ENCODE results near the gene ARHGEF9. TPM values are rescaled to one million over a fixed set of nuclear protein-coding genes. Genes with fewer than 3 reads are reported as not detected.

The ARHGEF9 gene
- polyA plus RNA-seq, 2 of the 4 experiments (the other 2 are of a cell fraction) = 6.8 to 15.4 TPM

GRCh38 chrX:63751481-63751880 lies 33.5 kb downstream of the ARHGEF9 start:
- TF ChIP-seq CEBPB (IDR thresholded peaks at IDR 0.05) (no peak), HDAC2 (IDR thresholded peaks at IDR 0.05) (no peak), EHMT2 (IDR thresholded peaks at IDR 0.05; ENCODE audit: low read depth) (no peak), PHF8 (IDR thresholded peaks at IDR 0.05; ENCODE audit: borderline replicate concordance, low read depth) (no peak), SMC3 (IDR thresholded peaks at IDR 0.05) (no peak), GATA3 (IDR thresholded peaks at IDR 0.05; ENCODE audit: borderline replicate concordance) (no peak), MYC (IDR thresholded peaks at IDR 0.05; ENCODE audit: borderline replicate concordance, low read length) (no peak), HES2 (IDR thresholded peaks at IDR 0.05) (no peak), RARB (CRISPR knock-in tag; IDR thresholded peaks at IDR 0.05) (no peak), E2F6 (IDR thresholded peaks at IDR 0.05; ENCODE audit: borderline replicate concordance, low read depth) (no peak), BCL3 (IDR thresholded peaks at IDR 0.05) (no peak), ZC3H11A (IDR thresholded peaks at IDR 0.05) (no peak), BHLHE40 (IDR thresholded peaks at IDR 0.05; ENCODE audit: low read depth, low read length) (no peak), HOXB13 (CRISPR knock-in tag; IDR thresholded peaks at IDR 0.05; ENCODE audit: low read depth) (no peak)
- TF ChIP-seq, protein P1, sequence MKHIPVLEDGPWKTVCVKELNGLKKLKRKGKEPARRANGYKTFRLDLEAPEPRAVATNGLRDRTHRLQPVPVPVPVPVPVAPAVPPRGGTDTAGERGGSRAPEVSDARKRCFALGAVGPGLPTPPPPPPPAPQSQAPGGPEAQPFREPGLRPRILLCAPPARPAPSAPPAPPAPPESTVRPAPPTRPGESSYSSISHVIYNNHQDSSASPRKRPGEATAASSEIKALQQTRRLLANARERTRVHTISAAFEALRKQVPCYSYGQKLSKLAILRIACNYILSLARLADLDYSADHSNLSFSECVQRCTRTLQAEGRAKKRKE (CRISPR knock-in tag; IDR thresholded peaks at IDR 0.05; ENCODE audit: low read depth) = no peak
- 100% methylated on average over 2 of the region's 2 CpGs for WGBS (ENCODE audit: missing lambda C conversion rate)
- Histone ChIP-seq H3K4me2 (no peak overlapping the region), H3K4me3 (no peak overlapping the region), H3K9me3 (no peaks in the 10 kb centered on the region), H3K27ac (no peak overlapping the region), H3K4me1 (peaks cover 12% of the 10 kb centered on the region; the same call in 1 of the 3 replicates)
- POLR2A ChIA-PET = no interaction called here
- CTCF ChIA-PET = interaction anchor here (0.9 kb wide), 1 partner anchor 9 kb away, joined by 4 read pairs; no protein-coding TSS in a partner anchor
- FAIRE-seq = no peak
- no peak for ATAC-seq
- DNase-seq (ENCODE audit: low read depth in 1 of 2, low spot score in 1 of 2) = no peak

DNA sequence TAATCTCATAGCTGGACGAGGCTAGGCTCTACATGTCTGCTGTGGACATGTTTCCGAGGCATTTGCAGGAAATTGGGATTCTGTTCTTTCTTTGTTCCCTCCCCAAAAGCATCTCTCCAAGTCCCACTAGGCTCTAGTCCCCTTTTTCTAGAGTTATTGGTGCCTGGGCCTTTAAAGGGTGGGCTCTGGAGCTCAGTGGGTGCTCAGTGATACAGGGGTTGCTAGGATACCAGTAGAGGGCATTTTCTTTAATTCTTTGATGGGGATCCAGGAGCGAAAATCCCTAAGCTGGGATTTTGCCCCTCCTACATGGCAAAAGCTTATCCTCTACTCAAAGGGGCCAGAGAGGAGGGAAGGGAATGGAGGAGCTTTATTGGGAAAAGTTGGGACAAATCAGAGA lies 34.2 kb downstream of the ARHGEF9 start:
- DNase-seq (ENCODE audit: low read depth in 1 of 2, low spot score in 1 of 2) = no peak
- ChIA-PET POLR2A (no interaction called here), CTCF (interaction anchor here (0.7 to 0.9 kb wide), 2 partner anchors 9 to 397 kb away, joined by 3 to 4 read pairs; no protein-coding TSS in a partner anchor)
- no peak overlapping the region for H3K4me2 ChIP-seq
- H3K27ac ChIP-seq = no peak overlapping the region
- H3K4me1 ChIP-seq = peaks cover 12% of the 10 kb centered on the region; the same call in 1 of the 3 replicates
- 86% methylated on average over 3 of the region's 3 CpGs for WGBS (ENCODE audit: missing lambda C conversion rate)
- FAIRE-seq = no peak
- no peak for ATAC-seq
- TF ChIP-seq PHF8 (IDR thresholded peaks at IDR 0.05; ENCODE audit: borderline replicate concordance, low read depth) (no peak), HEYL (CRISPR knock-in tag; IDR thresholded peaks at IDR 0.05) (no peak), HOXB5 (CRISPR knock-in tag; IDR thresholded peaks at IDR 0.05) (no peak), CBX8 (IDR thresholded peaks at IDR 0.05) (no peak), CTCF (IDR thresholded peaks at IDR 0.05) (no peak), ZC3H11A (IDR thresholded peaks at IDR 0.05) (no peak), USF2 (IDR thresholded peaks at IDR 0.05) (no peak), ESRRA (IDR thresholded peaks at IDR 0.05; ENCODE audit: borderline replicate concordance, low read length) (no peak), RNF2 (IDR thresholded peaks at IDR 0.05; ENCODE audit: borderline replicate concordance, low read depth) (no peak), CHD4 (IDR thresholded peaks at IDR 0.05; ENCODE audit: borderline replicate concordance) (no peak)
- no peaks in the 10 kb centered on the region for H3K9me3 ChIP-seq
- H3K4me3 ChIP-seq = no peak overlapping the region
